ENCODE data around the gene PLEKHJ1.
A peak's percentile ranks its signal among the peaks of the same experiment; 100 is the strongest.

Gene PLEKHJ1

GRCh38 chr19:2276429-2276986 lies 40.4 kb upstream of the PLEKHJ1 start:
- Histone ChIP-seq H3K36me3 (ENCODE audit: control insufficient read depth in 2 of 2, insufficient read depth in 2 of 2, low read length in 2 of 2) (peaks cover 9 to 16% of the 10 kb centered on the region in 2 donors), H3K27ac (ENCODE audit: low read depth in 2 of 2, low read length in 2 of 2) (peak overlapping the region; percentile 56 to 58), H3K9me3 (ENCODE audit: control insufficient read depth in 2 of 2, low read length in 2 of 2) (no peaks in the 10 kb centered on the region), H3K27me3 (ENCODE audit: control insufficient read depth in 2 of 2, insufficient read depth in 2 of 2, low read length in 2 of 2) (no peaks in the 10 kb centered on the region), H3K4me3 (ENCODE audit: low read length in 2 of 2) (no peak overlapping the region), H3K4me1 (ENCODE audit: control insufficient read depth in 2 of 2, insufficient read depth in 2 of 2, low read length in 2 of 2) (peaks cover 30 to 47% of the 10 kb centered on the region in 2 donors), H3K9ac (ENCODE audit: low read depth in 1 of 2, low read length in 2 of 2) (no peak overlapping the region)

- peaks cover 36 to 53% of the 10 kb centered on the region in 2 donors for H3K4me1 ChIP-seq (ENCODE audit: control insufficient read depth in 2 of 2, insufficient read depth in 2 of 2, low read length in 2 of 2)
- peaks cover 11 to 16% of the 10 kb centered on the region in 2 donors for H3K36me3 ChIP-seq (ENCODE audit: control insufficient read depth in 2 of 2, insufficient read depth in 2 of 2, low read length in 2 of 2)
- no peaks in the 10 kb centered on the region for H3K9me3 ChIP-seq (ENCODE audit: control insufficient read depth in 2 of 2, low read length in 2 of 2)
- peak overlapping the region in 1 of 2 donors; percentile 57 for H3K9ac ChIP-seq (ENCODE audit: low read depth in 1 of 2, low read length in 2 of 2)
- H3K27ac ChIP-seq (ENCODE audit: low read depth in 2 of 2, low read length in 2 of 2), result peak overlapping the region; percentile 58
- H3K27me3 ChIP-seq (ENCODE audit: control insufficient read depth in 2 of 2, insufficient read depth in 2 of 2, low read length in 2 of 2), result no peaks in the 10 kb centered on the region
- no peak overlapping the region for H3K4me3 ChIP-seq (ENCODE audit: low read length in 2 of 2)
Observed at GRCh38 chr19:2275588-2276428, 39.7 kb upstream of the PLEKHJ1 start.

GRCh38 chr19:2274931-2275535 lies 38.9 kb upstream of the PLEKHJ1 start:
- Histone ChIP-seq H3K27ac (ENCODE audit: low read depth in 2 of 2, low read length in 2 of 2) (peak overlapping the region in 1 of 2 donors; percentile 58), H3K4me1 (ENCODE audit: control insufficient read depth in 2 of 2, insufficient read depth in 2 of 2, low read length in 2 of 2) (peaks cover 36 to 53% of the 10 kb centered on the region in 2 donors), H3K4me3 (ENCODE audit: low read length in 2 of 2) (no peak overlapping the region), H3K9me3 (ENCODE audit: control insufficient read depth in 2 of 2, low read length in 2 of 2) (no peaks in the 10 kb centered on the region), H3K36me3 (ENCODE audit: control insufficient read depth in 2 of 2, insufficient read depth in 2 of 2, low read length in 2 of 2) (peaks cover 11 to 16% of the 10 kb centered on the region in 2 donors), H3K27me3 (ENCODE audit: control insufficient read depth in 2 of 2, insufficient read depth in 2 of 2, low read length in 2 of 2) (no peaks in the 10 kb centered on the region), H3K9ac (ENCODE audit: low read depth in 1 of 2, low read length in 2 of 2) (peak overlapping the region in 1 of 2 donors; percentile 57)

DNA sequence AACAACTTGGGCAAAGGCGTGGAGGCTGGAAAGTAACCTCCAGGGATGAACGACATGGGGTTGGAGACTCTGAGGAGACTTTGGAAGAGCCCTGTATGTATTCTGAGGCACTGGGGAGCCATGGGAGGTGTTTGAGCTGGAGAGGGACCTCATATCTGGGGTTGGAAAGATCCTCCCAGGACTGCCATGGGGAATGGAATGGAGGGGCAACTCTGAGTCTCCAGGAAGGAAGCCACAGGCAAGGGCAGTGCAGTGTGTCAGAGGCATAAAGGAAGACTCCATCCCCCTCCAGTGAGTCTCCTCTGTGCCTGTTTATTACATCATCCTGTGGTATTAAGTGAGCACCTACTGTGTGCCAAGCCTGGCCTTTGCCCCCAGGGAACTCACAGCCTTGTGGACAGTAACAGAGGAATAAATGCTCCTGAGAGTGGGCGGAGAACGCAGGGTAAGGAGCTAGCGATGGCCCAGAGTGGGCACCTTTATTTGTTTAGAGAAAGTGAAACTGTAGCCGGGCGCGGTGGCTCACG lies 38.1 kb upstream of the PLEKHJ1 start:
- no peaks in the 10 kb centered on the region for H3K27me3 ChIP-seq (ENCODE audit: control insufficient read depth in 2 of 2, insufficient read depth in 2 of 2, low read length in 2 of 2)
- H3K4me1 ChIP-seq (ENCODE audit: control insufficient read depth in 2 of 2, insufficient read depth in 2 of 2, low read length in 2 of 2), result peaks cover 36 to 53% of the 10 kb centered on the region in 2 donors
- H3K36me3 ChIP-seq (ENCODE audit: control insufficient read depth in 2 of 2, insufficient read depth in 2 of 2, low read length in 2 of 2), result peaks cover 11 to 16% of the 10 kb centered on the region in 2 donors
- H3K9me3 ChIP-seq (ENCODE audit: control insufficient read depth in 2 of 2, low read length in 2 of 2), result no peaks in the 10 kb centered on the region
- peak overlapping the region in 1 of 2 donors; percentile 34 for H3K9ac ChIP-seq (ENCODE audit: low read depth in 1 of 2, low read length in 2 of 2)
- peak overlapping the region; percentile 78 to 82 for H3K27ac ChIP-seq (ENCODE audit: low read depth in 2 of 2, low read length in 2 of 2)
- H3K4me3 ChIP-seq (ENCODE audit: low read length in 2 of 2), result peak overlapping the region in 1 of 2 donors; percentile 15

- H3K9me3 ChIP-seq (ENCODE audit: control insufficient read depth in 2 of 2, low read length in 2 of 2), result no peaks in the 10 kb centered on the region
- H3K4me3 ChIP-seq (ENCODE audit: low read length in 2 of 2), result peak overlapping the region in 1 of 2 donors; percentile 48
- H3K9ac ChIP-seq (ENCODE audit: low read depth in 1 of 2, low read length in 2 of 2), result peak overlapping the region in 1 of 2 donors; percentile 65
- H3K27me3 ChIP-seq (ENCODE audit: control insufficient read depth in 2 of 2, insufficient read depth in 2 of 2, low read length in 2 of 2), result no peaks in the 10 kb centered on the region
- peak overlapping the region; percentile 78 to 82 for H3K27ac ChIP-seq (ENCODE audit: low read depth in 2 of 2, low read length in 2 of 2)
- H3K4me1 ChIP-seq (ENCODE audit: control insufficient read depth in 2 of 2, insufficient read depth in 2 of 2, low read length in 2 of 2), result peaks cover 36 to 52% of the 10 kb centered on the region in 2 donors
- peaks cover 11 to 16% of the 10 kb centered on the region in 2 donors for H3K36me3 ChIP-seq (ENCODE audit: control insufficient read depth in 2 of 2, insufficient read depth in 2 of 2, low read length in 2 of 2)
Observed at GRCh38 chr19:2273356-2274184, 37.4 kb upstream of the PLEKHJ1 start.

DNA sequence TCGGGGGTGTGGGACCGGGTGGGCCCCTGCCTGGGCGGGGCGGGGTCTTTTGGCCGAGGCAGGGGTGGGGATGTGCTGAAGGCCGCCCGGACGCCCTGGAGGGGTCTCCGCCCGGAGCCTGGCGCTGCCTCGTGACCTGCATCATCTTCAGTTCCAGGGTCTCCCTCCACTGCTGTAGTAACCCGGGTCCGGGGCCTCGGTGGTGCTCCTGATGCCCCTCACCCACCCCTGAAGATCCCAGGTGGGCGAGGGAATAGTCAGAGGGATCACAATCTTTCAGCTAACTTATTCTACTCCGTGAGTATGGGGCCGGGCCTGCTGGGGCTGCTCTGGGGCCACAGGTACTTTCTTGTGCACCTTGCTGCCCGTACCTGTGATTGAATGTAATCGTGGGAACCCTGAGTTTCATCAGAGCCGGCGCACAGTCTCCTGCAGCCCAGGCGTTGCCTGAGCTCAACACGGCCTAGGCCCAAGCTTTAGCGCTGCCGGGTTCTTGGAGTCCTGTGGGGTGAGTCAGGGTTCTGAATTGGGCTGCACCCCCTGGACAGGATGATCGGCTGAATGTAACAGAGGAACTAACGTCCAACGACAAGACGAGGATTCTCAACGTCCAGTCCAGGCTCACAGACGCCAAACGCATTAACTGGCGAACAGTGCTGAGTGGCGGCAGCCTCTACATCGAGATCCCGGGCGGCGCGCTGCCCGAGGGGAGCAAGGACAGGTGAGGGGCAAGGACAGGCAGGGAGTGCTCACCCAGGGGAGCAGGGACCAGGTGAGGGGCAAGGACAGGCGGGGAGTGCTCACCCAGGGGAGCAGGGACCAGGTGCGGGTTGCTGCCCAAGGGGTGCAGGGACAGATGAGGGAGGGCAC lies 35.3 kb upstream of the PLEKHJ1 start:
- Histone ChIP-seq H3K4me3 (ENCODE audit: low read length in 2 of 2) (peak overlapping the region; percentile 91 to 98), H3K36me3 (ENCODE audit: control insufficient read depth in 2 of 2, insufficient read depth in 2 of 2, low read length in 2 of 2) (peaks cover 11 to 16% of the 10 kb centered on the region in 2 donors), H3K27ac (ENCODE audit: low read depth in 2 of 2, low read length in 2 of 2) (peak overlapping the region; percentile 97 to 99), H3K9me3 (ENCODE audit: control insufficient read depth in 2 of 2, low read length in 2 of 2) (no peaks in the 10 kb centered on the region), H3K9ac (ENCODE audit: low read depth in 1 of 2, low read length in 2 of 2) (peak overlapping the region; percentile 70 to 99), H3K27me3 (ENCODE audit: control insufficient read depth in 2 of 2, insufficient read depth in 2 of 2, low read length in 2 of 2) (no peaks in the 10 kb centered on the region), H3K4me1 (ENCODE audit: control insufficient read depth in 2 of 2, insufficient read depth in 2 of 2, low read length in 2 of 2) (peaks cover 42 to 56% of the 10 kb centered on the region in 2 donors)

DNA sequence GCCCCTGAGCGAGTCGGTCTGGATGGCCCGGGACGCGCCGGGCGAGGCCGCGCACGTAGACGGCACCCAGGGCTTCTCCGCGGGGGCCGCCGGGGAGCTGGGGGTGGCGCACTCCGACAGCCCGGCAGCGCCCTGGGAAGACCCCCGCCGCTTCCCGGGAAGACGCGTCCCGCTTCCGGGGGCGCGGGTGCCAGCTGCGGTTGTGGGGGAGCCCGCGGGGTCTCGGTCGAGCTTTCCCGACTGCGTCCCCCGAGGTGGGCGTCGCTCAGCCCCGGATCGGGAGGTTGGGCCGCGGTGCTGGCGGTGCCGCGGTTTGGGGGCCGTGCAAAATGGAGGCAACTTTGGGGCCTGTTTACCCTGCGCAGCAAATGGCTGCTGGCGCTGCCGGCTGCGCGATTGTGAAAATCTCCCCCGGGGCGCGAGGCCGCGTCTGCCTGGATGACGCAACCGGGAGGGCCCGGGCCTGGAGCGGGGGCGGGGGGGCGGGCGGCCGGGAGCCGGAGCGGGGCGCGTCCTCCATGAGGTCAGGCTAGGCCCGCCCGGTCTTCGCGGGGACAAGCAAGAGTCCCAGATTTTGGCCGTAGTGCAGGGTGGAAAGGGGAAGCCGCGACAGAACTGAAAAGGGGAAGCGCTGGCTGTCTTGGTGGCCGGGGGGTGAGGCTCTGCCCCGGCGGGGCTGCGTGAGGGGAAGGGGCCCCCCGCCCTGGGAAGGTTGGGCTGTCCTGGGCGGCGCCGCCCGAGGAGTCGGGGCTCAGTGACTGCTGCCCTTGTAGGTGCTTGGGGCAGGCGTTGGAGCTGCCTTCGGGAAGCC lies 34.5 kb upstream of the PLEKHJ1 start:
- Histone ChIP-seq H3K9me3 (ENCODE audit: control insufficient read depth in 2 of 2, low read length in 2 of 2) (no peaks in the 10 kb centered on the region), H3K4me1 (ENCODE audit: control insufficient read depth in 2 of 2, insufficient read depth in 2 of 2, low read length in 2 of 2) (peaks cover 46 to 52% of the 10 kb centered on the region in 2 donors), H3K27ac (ENCODE audit: low read depth in 2 of 2, low read length in 2 of 2) (peak overlapping the region; percentile 97 to 99), H3K4me3 (ENCODE audit: low read length in 2 of 2) (peak overlapping the region; percentile 91 to 98), H3K27me3 (ENCODE audit: control insufficient read depth in 2 of 2, insufficient read depth in 2 of 2, low read length in 2 of 2) (no peaks in the 10 kb centered on the region), H3K36me3 (ENCODE audit: control insufficient read depth in 2 of 2, insufficient read depth in 2 of 2, low read length in 2 of 2) (peaks cover 11 to 16% of the 10 kb centered on the region in 2 donors), H3K9ac (ENCODE audit: low read depth in 1 of 2, low read length in 2 of 2) (peak overlapping the region; percentile 91 to 99)

GRCh38 chr19:2270157-2270422 lies 34.0 kb upstream of the PLEKHJ1 start:
- Histone ChIP-seq H3K27ac (ENCODE audit: low read depth in 2 of 2, low read length in 2 of 2) (peak overlapping the region; percentile 97 to 99), H3K4me1 (ENCODE audit: control insufficient read depth in 2 of 2, insufficient read depth in 2 of 2, low read length in 2 of 2) (peaks cover 40 to 47% of the 10 kb centered on the region in 2 donors), H3K27me3 (ENCODE audit: control insufficient read depth in 2 of 2, insufficient read depth in 2 of 2, low read length in 2 of 2) (no peaks in the 10 kb centered on the region), H3K36me3 (ENCODE audit: control insufficient read depth in 2 of 2, insufficient read depth in 2 of 2, low read length in 2 of 2) (peaks cover 11 to 16% of the 10 kb centered on the region in 2 donors), H3K9ac (ENCODE audit: low read depth in 1 of 2, low read length in 2 of 2) (peak overlapping the region; percentile 91 to 99), H3K4me3 (ENCODE audit: low read length in 2 of 2) (peak overlapping the region; percentile 91 to 98), H3K9me3 (ENCODE audit: control insufficient read depth in 2 of 2, low read length in 2 of 2) (no peaks in the 10 kb centered on the region)

Data from mucosa of rectum (tissue), 2 donors.